ENCODE results near the gene POLR1B. TPM values are rescaled to one million over a fixed set of nuclear protein-coding genes. Genes with fewer than 3 reads are reported as not detected.

The POLR1B gene

GRCh38 chr2:112621790-112622527 lies 79.7 kb downstream of the POLR1B start:
- peak overlapping the region; percentile 28 for H3K4me2 ChIP-seq (ENCODE audit: low read length)
- H3K4me1 ChIP-seq (ENCODE audit: control insufficient read depth, insufficient read depth, low read length): peaks cover 52% of the 10 kb centered on the region
- no peaks in the 10 kb centered on the region for H3K9me3 ChIP-seq (replicated peaks; ENCODE audit: low read length)
- peak overlapping the region; percentile 32 for H3K4me3 ChIP-seq (ENCODE audit: low read length)
- no peaks in the 10 kb centered on the region for H3K36me3 ChIP-seq (ENCODE audit: insufficient read depth, low read length)
- no peak overlapping the region for H3K9ac ChIP-seq (ENCODE audit: low read depth, low read length)
- no peaks in the 10 kb centered on the region for H3K27me3 ChIP-seq (ENCODE audit: control insufficient read depth, insufficient read depth, low read length)

GRCh38 chr2:112622528-112622849 lies 80.2 kb downstream of the POLR1B start:
- H3K4me1 ChIP-seq (ENCODE audit: control insufficient read depth, insufficient read depth, low read length): peaks cover 56% of the 10 kb centered on the region
- peak overlapping the region; percentile 28 for H3K4me2 ChIP-seq (ENCODE audit: low read length)
- no peak overlapping the region for H3K4me3 ChIP-seq (ENCODE audit: low read length)
- H3K9ac ChIP-seq (ENCODE audit: low read depth, low read length): no peak overlapping the region
- H3K9me3 ChIP-seq (replicated peaks; ENCODE audit: low read length): no peaks in the 10 kb centered on the region
- H3K27me3 ChIP-seq (ENCODE audit: control insufficient read depth, insufficient read depth, low read length): no peaks in the 10 kb centered on the region
- H3K36me3 ChIP-seq (ENCODE audit: insufficient read depth, low read length): no peaks in the 10 kb centered on the region

- Histone ChIP-seq H3K27me3 (ENCODE audit: control insufficient read depth, insufficient read depth, low read length) (no peaks in the 10 kb centered on the region), H3K36me3 (ENCODE audit: insufficient read depth, low read length) (no peaks in the 10 kb centered on the region), H3K4me1 (ENCODE audit: control insufficient read depth, insufficient read depth, low read length) (peaks cover 72% of the 10 kb centered on the region), H3K4me3 (ENCODE audit: low read length) (peak overlapping the region; percentile 22), H3K4me2 (ENCODE audit: low read length) (peak overlapping the region; percentile 42), H3K9me3 (replicated peaks; ENCODE audit: low read length) (no peaks in the 10 kb centered on the region), H3K9ac (ENCODE audit: low read depth, low read length) (peak overlapping the region; percentile 25)
These were observed 81.9 kb downstream of the POLR1B start for GRCh38 chr2:112623913-112624777.

GRCh38 chr2:112625474-112626114 lies 83.3 kb downstream of the POLR1B start:
- Histone ChIP-seq H3K4me1 (ENCODE audit: control insufficient read depth, insufficient read depth, low read length) (peaks cover 86% of the 10 kb centered on the region), H3K9me3 (replicated peaks; ENCODE audit: low read length) (no peaks in the 10 kb centered on the region), H3K27me3 (ENCODE audit: control insufficient read depth, insufficient read depth, low read length) (no peaks in the 10 kb centered on the region), H3K4me3 (ENCODE audit: low read length) (peak overlapping the region; percentile 7), H3K4me2 (ENCODE audit: low read length) (peak overlapping the region; percentile 81), H3K9ac (ENCODE audit: low read depth, low read length) (peak overlapping the region; percentile 76), H3K36me3 (ENCODE audit: insufficient read depth, low read length) (no peaks in the 10 kb centered on the region)

- H3K4me3 ChIP-seq (ENCODE audit: low read length): peak overlapping the region; percentile 60
- no peaks in the 10 kb centered on the region for H3K36me3 ChIP-seq (ENCODE audit: insufficient read depth, low read length)
- H3K9me3 ChIP-seq (replicated peaks; ENCODE audit: low read length): no peaks in the 10 kb centered on the region
- H3K9ac ChIP-seq (ENCODE audit: low read depth, low read length): peak overlapping the region; percentile 76
- H3K4me2 ChIP-seq (ENCODE audit: low read length): peak overlapping the region; percentile 81
- H3K27me3 ChIP-seq (ENCODE audit: control insufficient read depth, insufficient read depth, low read length): no peaks in the 10 kb centered on the region
- H3K4me1 ChIP-seq (ENCODE audit: control insufficient read depth, insufficient read depth, low read length): peaks cover 90% of the 10 kb centered on the region
These were observed 84.4 kb downstream of the POLR1B start for GRCh38 chr2:112626604-112627059.

Small RNA genes lying within 50 kb of the gene (small RNA-seq; reads per million reads assigned to genes)
- not detected for gene RF00019

All from skeletal muscle satellite cell (primary cell).